Keratinocyte (primary cell): ENCODE results near the gene LGALS16. TPM values are rescaled to one million over a fixed set of nuclear protein-coding genes. Genes with fewer than 3 reads are reported as not detected.

Source experiments
- DNase-seq: peaks from one replicate; pipeline ENCODE4 v3.0.0-alpha.2; 2011; ENCODE audit warnings: low read depth, missing footprints, low spot score
- FAIRE-seq: peaks from 2 replicates; lab custom pipeline; 2011; peaks lifted over from hg19 to GRCh38; lab: Jason Lieb, UNC
- H2AFZ ChIP-seq: 2 replicates; pipeline ENCODE4 v1.6.0; 2012; ENCODE audit warnings: low read length, control low read depth, inconsistent platforms; ENCODE audit not compliant: control insufficient read depth
- H3K27ac ChIP-seq: 2 replicates; pipeline ENCODE4 v1.5.1; 2011; ENCODE audit warnings: low read length; ENCODE audit not compliant: control insufficient read depth, insufficient read depth
- H3K27me3 ChIP-seq: 3 replicates; pipeline ENCODE4 v1.6.0; 2011; ENCODE audit warnings: low read length; ENCODE audit not compliant: control insufficient read depth, insufficient read depth; ENCODE audit errors: extremely low read depth
- H3K36me3 ChIP-seq, 2 experiments: 2 replicates in 1 of 2; 3 replicates in 1 of 2; pipeline ENCODE4 v1.5.1; 2011; ENCODE audit warnings: low read length in 2 of 2, mild to moderate bottlenecking in 1 of 2; ENCODE audit not compliant: control insufficient read depth in 2 of 2, insufficient read depth in 2 of 2; ENCODE audit errors: extremely low read depth in 1 of 2
- H3K4me1 ChIP-seq: 3 replicates; pipeline ENCODE4 v1.5.1; 2011; ENCODE audit warnings: low read length; ENCODE audit not compliant: control insufficient read depth, insufficient read depth; ENCODE audit errors: extremely low read depth
- H3K4me2 ChIP-seq: 3 replicates; pipeline ENCODE4 v1.6.0; 2011; ENCODE audit warnings: low read depth, low read length; ENCODE audit not compliant: control insufficient read depth, insufficient read depth; ENCODE audit errors: extremely low read depth
- H3K4me3 ChIP-seq, 3 experiments: fragments of 200-600 bp in 1 of 3; sonication (generic) in 1 of 3; 2 replicates in 2 of 3; 3 replicates in 1 of 3; pipeline ENCODE4 v1.5.1; 2011 to 2016; ENCODE audit warnings: low read length in 3 of 3, mild to moderate bottlenecking in 3 of 3, control low read depth in 2 of 3, inconsistent platforms in 1 of 3, low read depth in 1 of 3, mixed read lengths in 1 of 3, mixed run types in 1 of 3, moderate library complexity in 1 of 3; ENCODE audit not compliant: control insufficient read depth in 2 of 3, insufficient read depth in 2 of 3; ENCODE audit errors: extremely low read depth in 1 of 3
- H3K79me2 ChIP-seq: 2 replicates; pipeline ENCODE4 v1.6.0; 2012; ENCODE audit warnings: low read length; ENCODE audit not compliant: control insufficient read depth, insufficient read depth
- H3K9ac ChIP-seq: 3 replicates; pipeline ENCODE4 v1.6.0; 2011; ENCODE audit warnings: low read length; ENCODE audit not compliant: control insufficient read depth, insufficient read depth; ENCODE audit errors: extremely low read depth
- H3K9me1 ChIP-seq: 3 replicates; pipeline ENCODE4 v1.6.0; 2011; ENCODE audit warnings: low read length; ENCODE audit not compliant: control insufficient read depth, insufficient read depth; ENCODE audit errors: extremely low read depth
- H3K9me3 ChIP-seq: 2 replicates; pipeline ENCODE4 v1.5.1; 2012; ENCODE audit warnings: low read depth, low read length; ENCODE audit not compliant: control insufficient read depth
- H4K20me1 ChIP-seq: 3 replicates; pipeline ENCODE4 v1.6.0; 2011; ENCODE audit warnings: low read length; ENCODE audit not compliant: control insufficient read depth, insufficient read depth; ENCODE audit errors: extremely low read depth
- EZH2 ChIP-seq: IDR thresholded peaks from one replicate; pipeline ENCODE4 v1.6.1; 2012; ENCODE audit warnings: inconsistent platforms, mild to moderate bottlenecking, low read length, moderate library complexity
- dilution Hi-C: fragments of 300-500 bp; cut with MboI; formaldehyde crosslinking; loops from one replicate; pipeline ENCODE4 v1.7.0; 2020; ENCODE audit warnings: low sequenced_read_pairs; ENCODE audit not compliant: extremely low pct_ligation_motif_present
- polyA plus RNA-seq, 5 experiments: library from polyadenylated mRNA; depleted of rRNA in 3 of 5; stranded (reverse) in 3 of 5; stranded (forward) in 1 of 5; unstranded in 1 of 5; fragments of >200 nt; gene quantifications; 1 replicate in 1 of 5; 2 replicates in 3 of 5; 3 replicates in 1 of 5; pipeline versions ENCODE4 v1.2.1 to v1.2.3, GENCODE V29; 2011 to 2012; ENCODE audit warnings: missing spikeins in 2 of 5, low read depth in 1 of 5, low replicate concordance in 1 of 5
- TF ChIP-seq, protein P1 (sequence below), 3 experiments: IDR thresholded peaks in 1 of 3; conservative IDR thresholded peaks in 1 of 3; optimal IDR thresholded peaks in 1 of 3; 2 replicates in 2 of 3; 3 replicates in 1 of 3; pipeline versions ENCODE3 to v1.5.1; 2011; ENCODE audit warnings: low read length in 3 of 3, mild to moderate bottlenecking in 3 of 3, moderate library complexity in 2 of 3, control low read depth in 1 of 3, inconsistent platforms in 1 of 3; ENCODE audit not compliant: insufficient read depth in 2 of 3; ENCODE audit errors: extremely low read depth in 1 of 3

LGALS16 gene
- polyA plus RNA-seq, 1 donor (not counting 4 experiments of a cell fraction or from before 2014, with no cell fraction given) = not detected

DNA sequence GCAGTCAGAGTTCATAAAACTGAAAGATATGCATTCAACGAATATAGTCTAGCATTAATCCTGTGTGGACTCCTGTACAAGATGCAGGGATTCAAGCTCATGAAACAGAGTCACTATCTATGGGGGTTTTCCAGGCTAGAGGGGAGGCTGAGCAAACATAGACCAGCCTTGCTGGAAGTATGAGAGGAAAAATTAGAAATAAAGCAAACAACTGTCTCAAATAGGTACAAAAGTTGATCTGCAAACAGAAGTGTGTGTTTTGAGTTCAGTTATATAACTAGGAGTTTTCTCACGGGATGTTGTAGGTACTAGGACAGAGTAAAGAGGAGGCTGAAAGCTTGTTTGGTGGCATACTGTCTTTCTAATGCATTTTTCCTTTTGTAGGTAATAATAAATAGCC lies 40.0 kb downstream of the LGALS16 start:
- no peaks in the 10 kb centered on the region for H3K27me3 ChIP-seq
- DNase-seq (no peak), FAIRE-seq (no peak)

DNA sequence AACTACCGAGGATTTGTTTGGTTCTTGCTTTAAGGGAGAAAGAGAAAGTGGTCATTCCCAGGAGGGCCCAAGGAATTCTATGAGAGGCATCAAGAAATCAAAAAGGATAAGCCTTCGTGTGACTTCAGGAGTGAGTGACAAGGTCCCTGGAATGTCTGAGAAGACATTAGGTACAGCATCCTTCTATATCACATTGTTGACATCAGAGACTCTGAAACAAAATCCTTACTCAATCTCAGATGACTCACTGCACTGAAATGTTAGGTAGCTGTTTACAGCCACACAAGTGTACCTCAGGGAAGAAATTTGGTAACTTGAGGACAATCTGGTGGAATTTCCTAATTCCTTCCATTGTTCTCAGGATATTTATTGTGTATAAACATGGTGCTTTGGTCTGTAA lies 40.7 kb downstream of the LGALS16 start:
- dilution Hi-C loops = no loop called here
- Histone ChIP-seq H3K79me2 (no peaks in the 10 kb centered on the region), H4K20me1 (no peaks in the 10 kb centered on the region), H3K36me3 (no peaks in the 10 kb centered on the region), H3K9ac (no peak overlapping the region), H3K27me3 (no peaks in the 10 kb centered on the region), H3K4me3 (no peak overlapping the region), H3K9me3 (no peaks in the 10 kb centered on the region), H3K4me2 (no peak overlapping the region), H3K4me1 (no peaks in the 10 kb centered on the region), H2AFZ (no peak overlapping the region), H3K27ac (no peak overlapping the region), H3K9me1 (no peaks in the 10 kb centered on the region)
- FAIRE-seq (no peak), DNase-seq (no peak)
- no peak for TF ChIP-seq EZH2
- TF ChIP-seq, protein P1, sequence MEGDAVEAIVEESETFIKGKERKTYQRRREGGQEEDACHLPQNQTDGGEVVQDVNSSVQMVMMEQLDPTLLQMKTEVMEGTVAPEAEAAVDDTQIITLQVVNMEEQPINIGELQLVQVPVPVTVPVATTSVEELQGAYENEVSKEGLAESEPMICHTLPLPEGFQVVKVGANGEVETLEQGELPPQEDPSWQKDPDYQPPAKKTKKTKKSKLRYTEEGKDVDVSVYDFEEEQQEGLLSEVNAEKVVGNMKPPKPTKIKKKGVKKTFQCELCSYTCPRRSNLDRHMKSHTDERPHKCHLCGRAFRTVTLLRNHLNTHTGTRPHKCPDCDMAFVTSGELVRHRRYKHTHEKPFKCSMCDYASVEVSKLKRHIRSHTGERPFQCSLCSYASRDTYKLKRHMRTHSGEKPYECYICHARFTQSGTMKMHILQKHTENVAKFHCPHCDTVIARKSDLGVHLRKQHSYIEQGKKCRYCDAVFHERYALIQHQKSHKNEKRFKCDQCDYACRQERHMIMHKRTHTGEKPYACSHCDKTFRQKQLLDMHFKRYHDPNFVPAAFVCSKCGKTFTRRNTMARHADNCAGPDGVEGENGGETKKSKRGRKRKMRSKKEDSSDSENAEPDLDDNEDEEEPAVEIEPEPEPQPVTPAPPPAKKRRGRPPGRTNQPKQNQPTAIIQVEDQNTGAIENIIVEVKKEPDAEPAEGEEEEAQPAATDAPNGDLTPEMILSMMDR (optimal IDR thresholded peaks at IDR 0.05 in 1 of 3, IDR thresholded peaks at IDR 0.05 in 1 of 3, conservative IDR thresholded peaks at IDR 0.05 in 1 of 3; ENCODE audit: extremely low read depth in 1 of 3, insufficient read depth in 2 of 3, low read length in 3 of 3) = no peak

More for the DNA sequence above, 40.0 kb downstream of the LGALS16 start:
- H3K27ac ChIP-seq = no peak overlapping the region
- no peak overlapping the region for H3K4me3 ChIP-seq
- H3K9me1 ChIP-seq = no peaks in the 10 kb centered on the region
- no peaks in the 10 kb centered on the region for H3K36me3 ChIP-seq
- dilution Hi-C loops = no loop called here
- TF ChIP-seq EZH2 = no peak
- H3K79me2 ChIP-seq = no peaks in the 10 kb centered on the region
- H3K4me1 ChIP-seq = no peaks in the 10 kb centered on the region
- no peaks in the 10 kb centered on the region for H4K20me1 ChIP-seq
- H3K9me3 ChIP-seq = no peaks in the 10 kb centered on the region
- no peak overlapping the region for H3K9ac ChIP-seq
- H3K4me2 ChIP-seq = no peak overlapping the region
- H2AFZ ChIP-seq = no peak overlapping the region

DNA sequence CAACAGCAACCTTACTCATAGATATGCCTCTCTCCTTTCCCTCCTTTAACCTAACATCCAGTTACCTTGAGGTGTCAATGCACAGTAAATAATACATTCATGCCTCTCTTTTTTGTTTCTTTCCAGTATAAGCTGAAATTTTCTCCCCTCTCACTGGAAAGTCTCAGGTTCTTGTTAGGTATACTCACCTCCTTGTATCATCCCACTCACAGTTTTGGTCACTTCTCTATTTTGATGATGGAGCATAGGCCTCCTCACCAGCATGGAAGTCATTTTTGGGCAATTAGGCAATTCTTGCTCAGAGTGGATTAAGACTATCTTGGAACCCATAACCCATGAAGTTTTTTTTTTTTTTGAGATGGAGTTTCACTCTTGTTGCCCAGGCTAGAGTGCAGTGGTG lies 42.8 kb downstream of the LGALS16 start:
- Histone ChIP-seq H3K9ac (no peak overlapping the region), H4K20me1 (no peaks in the 10 kb centered on the region), H3K4me2 (no peak overlapping the region), H3K4me1 (no peaks in the 10 kb centered on the region), H3K27ac (no peak overlapping the region), H3K36me3 (no peaks in the 10 kb centered on the region), H2AFZ (no peak overlapping the region), H3K9me1 (no peaks in the 10 kb centered on the region), H3K9me3 (no peaks in the 10 kb centered on the region), H3K79me2 (no peaks in the 10 kb centered on the region), H3K27me3 (no peaks in the 10 kb centered on the region), H3K4me3 (no peak overlapping the region)
- no peak for TF ChIP-seq EZH2
- TF ChIP-seq, protein P1 (optimal IDR thresholded peaks at IDR 0.05 in 1 of 3, IDR thresholded peaks at IDR 0.05 in 1 of 3, conservative IDR thresholded peaks at IDR 0.05 in 1 of 3; ENCODE audit: extremely low read depth in 1 of 3, insufficient read depth in 2 of 3, low read length in 3 of 3) = no peak
- dilution Hi-C loops = no loop called here
- DNase-seq = no peak
- no peak for FAIRE-seq
